Gastroesophageal sphincter (tissue), 3 donors: ENCODE data around the gene RCAN3.

Experiments
- CTCF ChIP-seq, 4 experiments: fragments of 200-600 bp in 2 of 4; fragments of 450-650 bp in 2 of 4; sonication (generic) in 1 of 4; IDR thresholded peaks; one replicate each; pipeline ENCODE4 v1.5.1; 2017 to 2019; ENCODE audit warnings: antibody characterized with exemption in 4 of 4, mild to moderate bottlenecking in 2 of 4, moderate library complexity in 2 of 4
- POLR2A ChIP-seq, 2 donors: fragments of 450-650 bp; IDR thresholded peaks; one replicate each; pipeline ENCODE4 v1.6.1; 2017; ENCODE audit warnings: antibody characterized with exemption in 2 of 2, mild to moderate bottlenecking in 2 of 2, moderate library complexity in 1 of 2
- POLR2AphosphoS5 ChIP-seq: sonication (generic); formaldehyde crosslinking; IDR thresholded peaks from one replicate; pipeline ENCODE4 v1.6.1; 2017; ENCODE audit warnings: antibody characterized with exemption

- TF ChIP-seq CTCF (IDR thresholded peaks at IDR 0.05) (no peak), POLR2A (IDR thresholded peaks at IDR 0.05) (no peak), POLR2AphosphoS5 (no peak)
These were observed 63.7 kb downstream of the RCAN3 start for GRCh38 chr1:24566236-24566867.
